HCEC 1CT (cell line): Measurements from ENCODE around the gene TMEM132D.
"Not testable (repeated sequence)": the region's sequence is repeated elsewhere in the genome, so short reads cannot be mapped to it uniquely, and the experiment has no call there.

ENCODE experiments used
- DNase-seq: peaks from one replicate; pipeline ENCODE4 v3.0.0-alpha.2; 2017

Gene TMEM132D

DNA sequence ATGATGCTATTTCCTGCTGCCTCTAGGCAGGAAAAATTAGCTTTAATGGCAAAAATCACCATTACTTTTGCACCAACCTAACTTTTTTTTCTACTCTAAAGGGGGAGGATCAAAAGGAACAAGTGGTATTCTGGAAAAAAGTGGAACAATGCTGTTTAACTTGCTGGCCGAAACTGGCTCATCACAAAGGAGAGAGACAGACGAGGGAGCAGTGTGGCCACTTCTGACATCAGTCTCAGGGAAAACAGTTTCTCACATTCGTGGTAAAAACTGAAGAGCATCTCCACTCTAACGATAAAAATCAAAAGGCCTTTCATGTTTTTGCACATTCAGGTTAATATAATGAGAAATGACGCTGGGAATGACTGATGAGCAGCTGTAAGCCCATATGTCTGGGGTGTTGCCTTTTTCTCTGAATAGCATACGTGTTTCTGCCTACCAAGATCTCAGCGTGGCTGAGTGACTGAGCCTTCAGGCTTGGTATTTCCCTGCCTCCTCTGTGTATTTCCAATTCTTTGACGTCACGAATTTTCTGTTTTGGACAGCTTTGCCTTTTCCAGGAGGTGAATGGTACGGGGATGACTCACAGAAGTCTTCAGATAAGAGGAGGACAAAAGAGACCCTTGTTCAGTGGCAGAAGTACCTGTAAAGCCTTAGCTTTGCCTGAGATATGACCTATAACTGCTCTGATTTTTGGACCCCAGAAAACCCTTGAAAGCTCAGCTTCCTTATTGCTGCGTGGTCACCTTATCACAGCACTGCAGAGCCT lies 691.8 kb downstream of the TMEM132D start:
- DNase-seq: no peak

DNA sequence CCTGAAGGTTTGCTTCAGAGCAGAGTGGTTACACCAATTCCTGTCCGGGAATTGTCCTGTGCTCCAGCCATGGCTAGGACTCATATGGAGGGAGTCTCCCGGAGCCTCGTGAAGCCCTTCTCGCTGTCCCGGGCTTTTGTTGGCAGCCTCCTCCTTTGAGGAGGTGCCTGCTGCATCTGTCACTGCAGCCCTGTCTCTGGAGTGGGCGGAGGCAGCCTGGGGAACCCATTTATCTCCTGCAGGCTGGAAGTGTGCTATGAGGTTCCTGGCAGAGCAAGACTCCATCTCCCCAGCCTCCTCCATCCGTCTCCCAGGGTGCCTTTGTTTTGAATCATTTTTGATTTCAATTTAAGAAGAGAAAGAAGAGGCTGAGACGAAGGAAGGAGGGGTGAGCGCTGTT lies 695.3 kb downstream of the TMEM132D start:
- no peak for DNase-seq

DNA sequence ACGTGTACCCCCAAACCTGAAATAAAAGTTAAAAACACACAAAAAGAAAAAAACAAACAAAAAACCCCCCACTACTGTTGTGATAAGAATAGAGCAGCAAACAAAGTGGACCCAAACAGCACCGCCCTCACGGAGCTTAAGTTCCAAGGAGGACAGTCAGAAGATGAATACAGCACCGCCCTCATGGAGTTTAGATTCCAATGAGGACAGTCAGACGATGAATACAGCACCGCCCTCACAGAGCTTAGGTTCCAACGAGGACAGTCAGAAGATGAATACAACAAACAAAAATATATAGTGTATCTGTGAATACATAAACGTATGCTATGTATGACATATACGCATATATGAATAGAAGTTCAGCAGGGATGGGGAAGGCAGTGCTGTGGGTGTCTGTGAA lies 696.7 kb downstream of the TMEM132D start:
- DNase-seq: no peak

GRCh38 chr12:129203456-129203855 lies 700.4 kb downstream of the TMEM132D start:
- no peak for DNase-seq

- DNase-seq: no peak
These were observed 701.6 kb downstream of the TMEM132D start for GRCh38 chr12:129202109-129202814.

DNA sequence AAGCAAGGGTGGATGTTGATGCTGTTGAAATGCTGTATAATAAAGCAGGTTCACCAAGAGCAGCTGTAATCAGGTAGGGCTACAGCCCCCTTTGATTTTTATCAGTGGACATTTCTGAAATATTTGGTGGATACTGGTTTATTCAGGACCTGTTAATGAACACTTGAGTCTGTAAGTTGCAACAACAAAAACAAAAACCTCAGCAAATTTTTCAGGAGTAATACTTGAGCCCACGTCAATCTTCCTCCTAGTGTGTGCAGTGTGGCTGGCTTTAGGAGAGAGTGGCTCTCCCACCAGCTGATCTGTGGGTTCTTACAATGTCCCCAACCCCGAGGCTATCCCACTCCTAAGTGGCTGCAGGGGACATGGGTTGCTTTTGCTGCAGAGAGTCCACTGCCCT lies 702.8 kb downstream of the TMEM132D start:
- DNase-seq: no peak

DNA sequence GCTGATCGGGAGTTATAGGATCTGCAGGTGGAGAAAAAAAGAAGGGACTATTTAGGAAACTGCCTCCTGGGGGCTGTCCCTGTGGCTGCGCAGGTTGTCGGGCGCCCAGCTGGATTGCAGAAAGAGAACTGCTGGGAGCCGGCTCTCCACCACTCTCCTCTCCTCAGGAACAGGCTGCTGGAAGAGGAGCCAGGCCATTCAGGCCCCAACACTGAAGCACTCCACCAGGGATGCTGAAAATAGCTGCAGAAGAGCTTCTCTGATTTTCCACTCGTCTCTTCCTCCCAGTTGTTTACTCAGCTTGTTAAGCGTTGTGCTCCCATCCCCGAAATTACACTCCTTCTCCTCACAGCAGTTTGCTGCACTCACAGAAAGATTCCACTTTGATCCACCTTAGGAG lies 703.2 kb downstream of the TMEM132D start:
- no peak for DNase-seq

GRCh38 chr12:129196927-129197326 lies 706.9 kb downstream of the TMEM132D start:
- DNase-seq: no peak

GRCh38 chr12:129195081-129195480 lies 708.7 kb downstream of the TMEM132D start:
- no peak for DNase-seq

- no peak for DNase-seq
These were observed 710.5 kb downstream of the TMEM132D start for GRCh38 chr12:129193263-129193871.

- no peak for DNase-seq
These were observed 713.0 kb downstream of the TMEM132D start for GRCh38 chr12:129190827-129191226.

- DNase-seq: not testable (repeated sequence)
These were observed 713.9 kb downstream of the TMEM132D start for GRCh38 chr12:129189879-129190278.

DNA sequence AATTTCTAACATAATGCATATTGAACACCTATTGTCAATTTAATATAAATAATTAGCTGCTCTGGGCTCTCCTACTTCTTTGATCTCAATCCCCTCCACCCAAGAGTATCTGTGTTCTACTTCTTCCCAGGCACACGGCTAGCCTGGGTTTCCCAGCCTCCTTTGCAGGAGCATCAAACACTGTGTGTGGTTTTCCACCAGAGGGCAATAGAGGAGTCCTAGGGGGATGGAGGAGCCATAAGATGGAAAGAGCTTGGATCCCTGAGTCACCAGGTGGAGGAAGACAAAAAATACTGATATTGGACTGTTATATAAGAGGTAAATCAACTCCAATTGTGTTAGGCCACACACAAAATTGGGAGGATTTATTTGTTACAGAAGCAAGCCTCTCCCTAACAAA lies 716.9 kb downstream of the TMEM132D start:
- DNase-seq: no peak

DNA sequence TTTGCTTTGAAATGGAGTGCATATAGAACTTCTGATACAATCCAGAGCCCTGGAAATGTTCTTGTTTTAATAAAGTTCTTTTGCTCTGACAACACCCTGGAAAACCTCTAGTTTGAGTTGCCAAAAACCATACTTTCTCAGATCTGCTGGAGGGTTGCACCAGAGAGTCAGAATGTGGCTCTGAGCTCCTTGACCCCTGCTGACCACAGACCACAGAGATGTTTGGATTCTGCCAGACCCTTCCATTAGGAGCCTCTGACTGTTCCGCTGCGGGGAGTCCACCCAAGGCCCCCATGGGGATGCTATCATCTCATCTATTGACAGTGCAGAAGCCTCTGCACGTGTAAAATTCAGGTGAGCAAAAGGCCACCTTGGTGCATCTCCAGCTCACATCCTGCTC lies 718.0 kb downstream of the TMEM132D start:
- no peak for DNase-seq

DNA sequence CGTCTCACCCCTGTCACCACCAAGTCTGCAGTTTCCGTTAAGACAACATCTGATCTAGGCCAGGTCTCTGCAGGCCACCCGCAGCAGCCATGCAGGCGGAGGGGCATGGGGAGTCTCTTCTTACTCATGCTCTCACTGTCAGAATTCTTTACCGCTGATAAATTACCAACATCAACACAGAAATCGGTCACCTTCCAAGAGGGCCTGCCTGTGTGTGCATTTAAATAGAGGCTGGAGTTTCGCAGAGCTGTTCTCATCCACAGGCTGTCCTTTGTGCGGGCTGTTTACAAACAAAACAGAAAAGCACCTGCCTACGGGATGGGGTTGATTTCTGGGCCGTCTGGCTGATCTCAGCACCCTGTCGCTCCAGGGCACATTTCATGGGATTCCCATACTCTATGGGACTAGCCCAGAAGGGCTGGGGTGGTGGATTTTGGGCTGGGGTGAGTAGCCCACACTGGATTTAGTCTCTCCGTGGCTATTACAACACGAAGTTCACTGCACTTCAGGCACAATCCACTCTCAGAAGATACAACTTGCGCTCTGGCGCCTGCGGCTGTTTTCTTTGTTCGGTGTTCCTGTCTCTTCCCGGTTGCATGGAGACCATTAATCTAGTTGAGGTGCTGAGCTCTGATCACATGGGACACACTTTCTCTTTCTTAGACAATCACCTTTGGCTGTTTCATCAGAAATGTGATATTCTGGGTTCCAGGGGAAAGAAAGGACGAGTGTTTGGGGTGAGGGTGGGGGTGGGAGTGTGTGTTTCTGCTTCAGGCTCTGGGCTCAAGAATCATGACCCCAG lies 719.5 kb downstream of the TMEM132D start:
- DNase-seq: no peak

GRCh38 chr12:129179941-129180553 lies 723.8 kb downstream of the TMEM132D start:
- no peak for DNase-seq

GRCh38 chr12:129169928-129170327 lies 733.9 kb downstream of the TMEM132D start:
- DNase-seq: no peak

DNA sequence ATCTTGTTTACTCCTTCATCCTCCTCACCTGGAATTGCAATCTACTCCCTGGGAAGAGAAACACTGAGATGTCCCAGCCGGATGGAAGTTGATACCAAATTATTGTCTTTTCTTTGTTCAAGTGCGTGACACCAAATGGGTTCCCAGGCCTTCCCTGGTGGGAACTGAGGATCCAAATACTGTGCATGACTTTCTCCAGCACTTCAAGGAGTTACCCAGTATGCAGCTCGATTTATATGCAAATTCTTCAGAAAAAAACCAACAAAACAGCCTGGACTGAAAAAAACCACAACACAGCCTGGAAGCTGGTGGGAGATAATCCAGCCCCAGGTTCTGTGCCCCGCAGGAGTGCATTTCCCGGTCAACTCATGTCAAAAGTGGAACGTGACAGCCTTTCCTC lies 740.0 kb downstream of the TMEM132D start:
- no peak for DNase-seq

GRCh38 chr12:129163461-129163860 lies 740.4 kb downstream of the TMEM132D start:
- no peak for DNase-seq

DNA sequence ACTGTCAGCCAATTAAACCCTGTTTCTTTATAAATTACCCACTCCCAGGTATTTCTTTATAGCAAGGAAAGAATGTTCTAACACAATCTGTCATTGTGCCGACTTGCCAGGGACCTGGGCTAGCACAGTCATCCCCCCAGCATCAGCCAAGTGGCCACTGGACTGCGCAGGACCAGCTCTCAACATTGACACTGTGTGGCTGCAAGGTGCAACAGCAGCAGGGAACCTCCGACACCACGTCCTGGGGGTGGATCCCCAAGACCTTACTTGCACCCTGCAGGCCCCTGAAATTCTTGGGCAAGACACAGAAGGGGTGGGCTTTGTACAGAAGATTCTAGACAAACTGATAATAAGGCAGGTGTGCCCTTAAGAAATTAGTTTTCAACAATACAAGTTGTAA lies 741.0 kb downstream of the TMEM132D start:
- DNase-seq: no peak

GRCh38 chr12:129161511-129161910 lies 742.3 kb downstream of the TMEM132D start:
- DNase-seq: no peak

DNA sequence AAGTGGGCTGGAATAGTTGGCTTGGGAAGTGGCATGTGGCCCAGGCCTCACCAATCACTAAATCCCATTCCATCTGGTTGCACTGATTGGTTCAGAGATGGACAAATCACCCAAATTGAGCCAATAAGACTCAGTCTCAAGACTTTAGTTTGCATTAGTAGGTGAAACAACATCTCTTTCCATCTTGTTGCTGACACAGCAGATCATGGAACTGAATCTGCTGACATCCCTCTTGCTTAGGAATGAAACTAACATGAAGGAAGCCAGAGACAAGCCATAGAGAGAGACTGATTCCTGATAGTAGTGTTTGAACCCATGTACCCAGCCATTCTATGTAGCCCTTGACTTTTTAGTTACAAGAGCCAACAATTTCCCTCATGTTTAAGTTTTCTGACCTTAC lies 743.5 kb downstream of the TMEM132D start:
- DNase-seq: no peak
